Stomach (tissue), 4 donors: ENCODE measurements around the gene EGFR.

Experiments used
- CTCF ChIP-seq, 7 experiments: fragments of 450-650 bp in 4 of 7; fragments of 200-600 bp in 3 of 7; sonication (generic) in 3 of 7; IDR thresholded peaks; one replicate each; pipeline ENCODE4 v1.5.1; 2016 to 2019; ENCODE audit warnings: antibody characterized with exemption in 7 of 7, control low read depth in 2 of 7, mild to moderate bottlenecking in 1 of 7
- POLR2A ChIP-seq, 4 donors: fragments of 450-650 bp; IDR thresholded peaks; one replicate each; pipeline ENCODE4 v1.6.1; 2016; ENCODE audit warnings: antibody characterized with exemption in 4 of 4, control low read depth in 2 of 4, mild to moderate bottlenecking in 1 of 4, moderate library complexity in 1 of 4
- POLR2AphosphoS5 ChIP-seq, 3 donors: sonication (generic); formaldehyde crosslinking; IDR thresholded peaks; one replicate each; pipeline ENCODE4 v1.6.1; 2016; ENCODE audit warnings: antibody characterized with exemption in 3 of 3

GRCh38 chr7:55185321-55185802, 166.5 kb downstream of the EGFR start:
- TF ChIP-seq CTCF (IDR thresholded peaks at IDR 0.05) (no peak), POLR2AphosphoS5 (IDR thresholded peaks at IDR 0.05) (no peak), POLR2A (IDR thresholded peaks at IDR 0.05) (no peak)
